ENCODE measurements around the gene DEPDC5. TPM values are rescaled to one million over a fixed set of nuclear protein-coding genes. Genes with fewer than 3 reads are reported as not detected.
A peak's percentile ranks its signal among the peaks of the same experiment; 100 is the strongest.
"Not testable (repeated sequence)": the region's sequence is repeated elsewhere in the genome, so short reads cannot be mapped to it uniquely, and the experiment has no call there.

The DEPDC5 gene
- total and polyA plus RNA-seq, 4 donors = 7.5 to 36.7 (median 18.3) TPM

- Histone ChIP-seq H3K4me1 (ENCODE audit: control insufficient read depth in 1 of 2, insufficient read depth in 2 of 2, low read length in 2 of 2) (no peaks in the 10 kb centered on the region), H3K27me3 (ENCODE audit: control insufficient read depth in 1 of 2, insufficient read depth in 2 of 2, low read length in 1 of 2) (no peaks in the 10 kb centered on the region), H3K9me3 (ENCODE audit: control insufficient read depth, low read length) (no peaks in the 10 kb centered on the region), H3K36me3 (ENCODE audit: control insufficient read depth in 1 of 2, insufficient read depth in 2 of 2, low read length in 1 of 2) (peaks cover 0 to 1% of the 10 kb centered on the region in 2 donors), H3K4me3 (ENCODE audit: low read length in 2 of 2) (peak overlapping the region; percentile 11 to 32), H3K27ac (ENCODE audit: low read depth in 1 of 2, low read length in 2 of 2) (peak overlapping the region; percentile 67 to 73)
- WGBS, 2 donors = 1 to 2% methylated on average over 20 of the region's 20 CpGs
- ATAC-seq (ENCODE audit: low FRiP score) (no peak), DNase-seq (peak in 1 of 2 donors; percentile 68)
- intact Hi-C loops (cut with DNase I) = loop anchor here (1.0 to 5.0 kb wide), 4 partner anchors 71 to 194 kb away; partner anchors contain the start of gene PISD (in 2 of the 2)
These were observed 700 bp upstream of the DEPDC5 start for GRCh38 chr22:31753005-31753633.

DNA sequence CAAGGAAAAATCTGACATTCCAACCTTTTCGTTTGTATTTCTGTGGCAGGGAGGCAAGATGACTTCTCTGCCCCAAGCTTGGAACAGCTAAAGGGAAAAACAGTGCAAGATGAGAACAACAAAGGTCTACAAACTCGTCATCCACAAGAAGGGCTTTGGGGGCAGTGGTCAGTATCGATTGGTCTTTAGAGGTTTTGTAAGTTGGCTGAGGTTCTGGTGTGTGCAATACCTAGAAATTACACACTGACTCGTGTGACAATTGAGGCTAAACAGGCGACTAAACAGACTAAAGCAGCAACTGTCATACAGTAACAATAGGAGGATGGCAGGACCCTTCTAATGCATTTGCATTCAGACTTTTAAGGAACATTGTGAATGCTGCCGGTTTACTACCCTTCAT, 994 bp downstream of the DEPDC5 start:
- WGBS, 2 donors = 28 to 31% methylated on average over 6 of the region's 6 CpGs
- no peak overlapping the region for H3K4me3 ChIP-seq (ENCODE audit: low read length in 2 of 2)
- peaks cover 0 to 2% of the 10 kb centered on the region in 2 donors for H3K36me3 ChIP-seq (ENCODE audit: control insufficient read depth in 1 of 2, insufficient read depth in 2 of 2, low read length in 1 of 2)
- intact Hi-C loops (cut with DNase I) = loop anchor here (5.0 kb wide), 3 partner anchors 73 to 192 kb away; partner anchors contain the start of gene PISD (in 1 of the 2)
- no peak for ATAC-seq (ENCODE audit: low FRiP score)
- peak overlapping the region in 1 of 2 donors; percentile 68 for H3K27ac ChIP-seq (ENCODE audit: low read depth in 1 of 2, low read length in 2 of 2)
- H3K4me1 ChIP-seq (ENCODE audit: control insufficient read depth in 1 of 2, insufficient read depth in 2 of 2, low read length in 2 of 2) = no peaks in the 10 kb centered on the region
- no peaks in the 10 kb centered on the region for H3K9me3 ChIP-seq (ENCODE audit: control insufficient read depth, low read length)
- DNase-seq = no peak
- no peaks in the 10 kb centered on the region for H3K27me3 ChIP-seq (ENCODE audit: control insufficient read depth in 1 of 2, insufficient read depth in 2 of 2, low read length in 1 of 2)

- H3K4me3 ChIP-seq (ENCODE audit: low read length in 2 of 2) = no peak overlapping the region
- intact Hi-C loops (cut with DNase I) = no loop called here
These were observed 3.4 kb downstream of the DEPDC5 start for GRCh38 chr22:31757265-31757664.

GRCh38 chr22:31758860-31759259, 5.0 kb downstream of the DEPDC5 start:
- H3K36me3 ChIP-seq (ENCODE audit: control insufficient read depth in 1 of 2, insufficient read depth in 2 of 2, low read length in 1 of 2); ATAC-seq (ENCODE audit: low FRiP score); H3K9me3 ChIP-seq (ENCODE audit: control insufficient read depth, low read length); H3K4me3 ChIP-seq (ENCODE audit: low read length in 2 of 2); H3K27ac ChIP-seq (ENCODE audit: low read depth in 1 of 2, low read length in 2 of 2); DNase-seq; H3K4me1 ChIP-seq (ENCODE audit: control insufficient read depth in 1 of 2, insufficient read depth in 2 of 2, low read length in 2 of 2); H3K27me3 ChIP-seq (ENCODE audit: control insufficient read depth in 1 of 2, insufficient read depth in 2 of 2, low read length in 1 of 2); intact Hi-C loops (cut with DNase I): not testable (repeated sequence)
- WGBS, 2 donors = 94% methylated on average over 5 of the region's 5 CpGs

More at GRCh38 chr22:31757265-31757664, 3.4 kb downstream of the DEPDC5 start:
- DNase-seq (no peak), ATAC-seq (ENCODE audit: low FRiP score) (no peak)
- no peaks in the 10 kb centered on the region for H3K9me3 ChIP-seq (ENCODE audit: control insufficient read depth, low read length)
- no peaks in the 10 kb centered on the region for H3K4me1 ChIP-seq (ENCODE audit: control insufficient read depth in 1 of 2, insufficient read depth in 2 of 2, low read length in 2 of 2)
- no peaks in the 10 kb centered on the region for H3K27me3 ChIP-seq (ENCODE audit: control insufficient read depth in 1 of 2, insufficient read depth in 2 of 2, low read length in 1 of 2)
- WGBS, 2 donors = 4 to 7% methylated on average over 1 of the region's 1 CpG
- no peak overlapping the region for H3K27ac ChIP-seq (ENCODE audit: low read depth in 1 of 2, low read length in 2 of 2)
- H3K36me3 ChIP-seq (ENCODE audit: control insufficient read depth in 1 of 2, insufficient read depth in 2 of 2, low read length in 1 of 2) = peaks cover 0 to 4% of the 10 kb centered on the region in 2 donors

- 90 to 92% methylated on average over 3 of the region's 3 CpGs for WGBS, 2 donors
- DNase-seq (no peak), ATAC-seq (ENCODE audit: low FRiP score) (no peak)
- Histone ChIP-seq H3K27me3 (ENCODE audit: control insufficient read depth in 1 of 2, insufficient read depth in 2 of 2, low read length in 1 of 2) (no peaks in the 10 kb centered on the region), H3K27ac (ENCODE audit: low read depth in 1 of 2, low read length in 2 of 2) (no peak overlapping the region), H3K36me3 (ENCODE audit: control insufficient read depth in 1 of 2, insufficient read depth in 2 of 2, low read length in 1 of 2) (peaks cover 0 to 5% of the 10 kb centered on the region in 2 donors), H3K9me3 (ENCODE audit: control insufficient read depth, low read length) (no peaks in the 10 kb centered on the region), H3K4me1 (ENCODE audit: control insufficient read depth in 1 of 2, insufficient read depth in 2 of 2, low read length in 2 of 2) (no peaks in the 10 kb centered on the region), H3K4me3 (ENCODE audit: low read length in 2 of 2) (no peak overlapping the region)
- intact Hi-C loops (cut with DNase I) = no loop called here
These were observed 11.0 kb downstream of the DEPDC5 start for GRCh38 chr22:31764785-31765184.

- Histone ChIP-seq H3K36me3 (ENCODE audit: control insufficient read depth in 1 of 2, insufficient read depth in 2 of 2, low read length in 1 of 2) (peaks cover 4 to 5% of the 10 kb centered on the region in 2 donors), H3K27me3 (ENCODE audit: control insufficient read depth in 1 of 2, insufficient read depth in 2 of 2, low read length in 1 of 2) (no peaks in the 10 kb centered on the region), H3K4me1 (ENCODE audit: control insufficient read depth in 1 of 2, insufficient read depth in 2 of 2, low read length in 2 of 2) (no peaks in the 10 kb centered on the region), H3K27ac (ENCODE audit: low read depth in 1 of 2, low read length in 2 of 2) (no peak overlapping the region), H3K4me3 (ENCODE audit: low read length in 2 of 2) (no peak overlapping the region), H3K9me3 (ENCODE audit: control insufficient read depth, low read length) (no peaks in the 10 kb centered on the region)
- no peak for ATAC-seq (ENCODE audit: low FRiP score)
- DNase-seq = no peak
- 93 to 99% methylated on average over 4 of the region's 4 CpGs for WGBS, 2 donors
- intact Hi-C loops (cut with DNase I) = no loop called here
These were observed 14.7 kb downstream of the DEPDC5 start for GRCh38 chr22:31768422-31769059.

DNA sequence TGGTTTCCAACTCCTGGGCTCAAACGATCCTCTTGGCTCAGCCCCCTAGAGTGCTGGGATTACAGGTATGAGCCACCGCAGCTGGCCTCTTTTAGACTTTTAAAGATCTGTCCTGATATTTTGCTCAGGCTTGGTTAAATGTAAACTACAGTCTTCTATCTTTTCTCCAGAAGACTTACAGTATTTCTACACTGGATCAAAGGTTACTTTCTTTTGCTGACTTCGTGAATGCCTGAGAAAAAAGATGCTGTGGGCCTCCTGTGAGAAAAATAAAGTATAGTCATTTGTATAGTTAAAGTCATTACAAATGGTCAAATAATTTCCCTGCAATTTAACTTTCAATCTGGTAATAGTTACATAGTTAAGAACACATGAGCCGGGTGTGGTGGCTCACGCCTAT, 19.6 kb downstream of the DEPDC5 start:
- Histone ChIP-seq H3K27me3 (ENCODE audit: control insufficient read depth in 1 of 2, insufficient read depth in 2 of 2, low read length in 1 of 2) (no peaks in the 10 kb centered on the region), H3K4me1 (ENCODE audit: control insufficient read depth in 1 of 2, insufficient read depth in 2 of 2, low read length in 2 of 2) (no peaks in the 10 kb centered on the region), H3K36me3 (ENCODE audit: control insufficient read depth in 1 of 2, insufficient read depth in 2 of 2, low read length in 1 of 2) (peaks cover 6 to 14% of the 10 kb centered on the region in 2 donors), H3K9me3 (ENCODE audit: control insufficient read depth, low read length) (no peaks in the 10 kb centered on the region), H3K4me3 (ENCODE audit: low read length in 2 of 2) (no peak overlapping the region), H3K27ac (ENCODE audit: low read depth in 1 of 2, low read length in 2 of 2) (no peak overlapping the region)
- intact Hi-C loops (cut with DNase I) = no loop called here
- no peak for DNase-seq
- WGBS, 2 donors = 83 to 84% methylated on average over 5 of the region's 5 CpGs
- ATAC-seq (ENCODE audit: low FRiP score) = no peak

GRCh38 chr22:31776231-31776630, 22.4 kb downstream of the DEPDC5 start:
- Histone ChIP-seq H3K27ac (ENCODE audit: low read depth in 1 of 2, low read length in 2 of 2) (no peak overlapping the region), H3K4me1 (ENCODE audit: control insufficient read depth in 1 of 2, insufficient read depth in 2 of 2, low read length in 2 of 2) (no peaks in the 10 kb centered on the region), H3K36me3 (ENCODE audit: control insufficient read depth in 1 of 2, insufficient read depth in 2 of 2, low read length in 1 of 2) (peaks cover 8 to 23% of the 10 kb centered on the region in 2 donors), H3K4me3 (ENCODE audit: low read length in 2 of 2) (no peak overlapping the region), H3K9me3 (ENCODE audit: control insufficient read depth, low read length) (no peaks in the 10 kb centered on the region), H3K27me3 (ENCODE audit: control insufficient read depth in 1 of 2, insufficient read depth in 2 of 2, low read length in 1 of 2) (no peaks in the 10 kb centered on the region)
- 91 to 92% methylated on average over 4 of the region's 4 CpGs for WGBS, 2 donors
- no peak for DNase-seq
- intact Hi-C loops (cut with DNase I) = no loop called here
- ATAC-seq (ENCODE audit: low FRiP score) = no peak

GRCh38 chr22:31789803-31790202, 36.0 kb downstream of the DEPDC5 start:
- intact Hi-C loops (cut with DNase I) = no loop called here
- Histone ChIP-seq H3K9me3 (ENCODE audit: control insufficient read depth, low read length) (no peaks in the 10 kb centered on the region), H3K4me1 (ENCODE audit: control insufficient read depth in 1 of 2, insufficient read depth in 2 of 2, low read length in 2 of 2) (no peaks in the 10 kb centered on the region), H3K27me3 (ENCODE audit: control insufficient read depth in 1 of 2, insufficient read depth in 2 of 2, low read length in 1 of 2) (no peaks in the 10 kb centered on the region), H3K4me3 (ENCODE audit: low read length in 2 of 2) (no peak overlapping the region), H3K27ac (ENCODE audit: low read depth in 1 of 2, low read length in 2 of 2) (no peak overlapping the region), H3K36me3 (ENCODE audit: control insufficient read depth in 1 of 2, insufficient read depth in 2 of 2, low read length in 1 of 2) (no peaks in the 10 kb centered on the region)
- DNase-seq (no peak), ATAC-seq (ENCODE audit: low FRiP score) (no peak)
- whole genome bisulfite sequencing, 2 donors = 40 to 42% methylated on average over 3 of the region's 3 CpGs
